Activated CD8-positive, alpha-beta T cell treated with anti-CD3 and anti-CD28 coated beads for 36 hours (primary cell): ENCODE data around the gene SLC25A14. TPM values are rescaled to one million over a fixed set of nuclear protein-coding genes. Genes with fewer than 3 reads are reported as not detected.

ENCODE experiments used
- ATAC-seq: fragments of 200-7000 bp; cut with Tn5 transposase; one replicate; pipeline ENCODE4 v1.10.0; 2021; ENCODE audit warnings: mild to moderate bottlenecking, moderate library complexity
- CTCF ChIA-PET: fragments of 350-600 bp; sonication (Branson Sonifier 250); formaldehyde crosslinking; loops from one replicate; lab custom pipeline; 2021; ENCODE audit warnings: antibody characterized with exemption; lab: Charles Lee
- POLR2A ChIA-PET: fragments of 350-600 bp; sonication (Branson Sonifier 250); formaldehyde crosslinking; loops from one replicate; lab custom pipeline; 2021; ENCODE audit warnings: antibody characterized with exemption; lab: Charles Lee
- DNase-seq: peaks from one replicate; pipeline ENCODE4 v3.0.0-alpha.2; 2020
- H3K27ac Mint-ChIP-seq: one replicate; pipeline ENCODE4 v1.8.0; 2021; ENCODE audit warnings: mild to moderate bottlenecking, mixed read lengths
- H3K27me3 Mint-ChIP-seq: one replicate; pipeline ENCODE4 v1.8.0; 2021; ENCODE audit warnings: mixed read lengths
- H3K36me3 Mint-ChIP-seq: one replicate; pipeline ENCODE4 v1.8.0; 2021; ENCODE audit warnings: low read depth, mixed read lengths
- H3K4me1 Mint-ChIP-seq: one replicate; pipeline ENCODE4 v1.8.0; 2021; ENCODE audit warnings: low read depth, mixed read lengths
- H3K4me3 Mint-ChIP-seq: one replicate; pipeline ENCODE4 v1.8.0; 2021; ENCODE audit warnings: mild to moderate bottlenecking, moderate library complexity, mixed read lengths
- H3K9me3 Mint-ChIP-seq: one replicate; pipeline ENCODE4 v1.8.0; 2021; ENCODE audit warnings: mixed read lengths
- intact Hi-C: fragments of 100-400 bp; cut with micrococcal nuclease; formaldehyde crosslinking; loops from one replicate; pipeline ENCODE4 v1.10.0; 2022
- total RNA-seq, 2 experiments: library from RNA; stranded (reverse); gene quantifications; one replicate each; pipeline ENCODE4 v1.2.3, GENCODE V29; 2021
- TF ChIP-seq, protein P1 (sequence below): fragments of 200-600 bp; IDR thresholded peaks from one replicate; pipeline ENCODE4 v1.8.0; 2022; ENCODE audit warnings: antibody characterized with exemption, mild to moderate bottlenecking

The SLC25A14 gene, protein sequence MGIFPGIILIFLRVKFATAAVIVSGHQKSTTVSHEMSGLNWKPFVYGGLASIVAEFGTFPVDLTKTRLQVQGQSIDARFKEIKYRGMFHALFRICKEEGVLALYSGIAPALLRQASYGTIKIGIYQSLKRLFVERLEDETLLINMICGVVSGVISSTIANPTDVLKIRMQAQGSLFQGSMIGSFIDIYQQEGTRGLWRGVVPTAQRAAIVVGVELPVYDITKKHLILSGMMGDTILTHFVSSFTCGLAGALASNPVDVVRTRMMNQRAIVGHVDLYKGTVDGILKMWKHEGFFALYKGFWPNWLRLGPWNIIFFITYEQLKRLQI
- total RNA-seq, result 1 to 10 TPM; 6.7 to 8.6 TPM

DNA sequence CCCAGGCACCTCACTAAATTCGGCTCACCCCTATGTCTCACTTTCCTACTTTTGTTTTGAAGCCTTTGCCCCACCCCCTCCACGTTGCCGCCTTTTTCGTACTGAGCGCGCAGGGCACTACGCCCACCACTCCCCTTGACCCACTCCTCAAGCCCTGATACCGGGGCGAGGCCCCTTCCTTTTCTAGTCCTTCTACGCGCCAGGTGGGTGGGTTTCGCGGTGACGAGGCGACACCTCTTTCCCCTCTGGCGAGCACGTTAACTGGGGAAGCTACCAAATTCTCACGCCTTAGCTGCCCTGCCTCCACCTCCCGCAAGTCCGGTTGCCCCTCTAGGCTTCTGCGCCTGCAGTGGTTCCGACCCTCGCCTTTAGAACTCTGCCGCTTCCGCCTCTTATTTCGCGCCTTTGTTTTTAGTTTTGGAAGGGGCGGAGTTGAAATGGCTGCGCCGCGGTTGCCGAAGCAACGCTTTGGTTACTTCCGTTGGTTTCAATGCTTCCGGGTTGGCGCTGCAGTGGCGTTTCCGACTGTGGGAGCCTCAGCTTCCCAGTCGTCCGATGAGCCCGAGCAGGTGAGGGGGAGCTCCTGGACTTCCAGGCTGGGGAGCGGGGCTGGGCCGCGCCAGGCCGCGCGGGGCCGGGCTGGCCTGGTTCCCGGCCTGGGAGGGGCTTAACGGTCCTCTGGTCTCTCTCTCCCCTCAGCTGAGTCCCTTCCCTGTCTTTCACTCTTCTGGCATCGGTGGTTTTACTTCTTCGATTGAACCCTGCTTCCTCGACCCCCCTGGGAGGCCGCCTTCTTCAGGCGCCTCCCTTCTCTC lies at the start of gene SLC25A14:
TSS of gene SLC25A14 (plus strand) at position 512 of the 815 bp plus-strand sequence. CDS start 360 bp downstream, outside the sequence.
- peak; percentile 91 for ATAC-seq
- Mint-ChIP-seq H3K4me1 (peaks cover 23% of the 10 kb centered on the region), H3K9me3 (no peaks in the 10 kb centered on the region), H3K27ac (peak within 1 kb of the TSS; percentile 88), H3K36me3 (no peaks in the 10 kb centered on the region), H3K4me3 (peak within 1 kb of the TSS; percentile 88), H3K27me3 (no peaks in the 10 kb centered on the region)
- intact Hi-C loops, result no loop called here
- TF ChIP-seq, protein P1, sequence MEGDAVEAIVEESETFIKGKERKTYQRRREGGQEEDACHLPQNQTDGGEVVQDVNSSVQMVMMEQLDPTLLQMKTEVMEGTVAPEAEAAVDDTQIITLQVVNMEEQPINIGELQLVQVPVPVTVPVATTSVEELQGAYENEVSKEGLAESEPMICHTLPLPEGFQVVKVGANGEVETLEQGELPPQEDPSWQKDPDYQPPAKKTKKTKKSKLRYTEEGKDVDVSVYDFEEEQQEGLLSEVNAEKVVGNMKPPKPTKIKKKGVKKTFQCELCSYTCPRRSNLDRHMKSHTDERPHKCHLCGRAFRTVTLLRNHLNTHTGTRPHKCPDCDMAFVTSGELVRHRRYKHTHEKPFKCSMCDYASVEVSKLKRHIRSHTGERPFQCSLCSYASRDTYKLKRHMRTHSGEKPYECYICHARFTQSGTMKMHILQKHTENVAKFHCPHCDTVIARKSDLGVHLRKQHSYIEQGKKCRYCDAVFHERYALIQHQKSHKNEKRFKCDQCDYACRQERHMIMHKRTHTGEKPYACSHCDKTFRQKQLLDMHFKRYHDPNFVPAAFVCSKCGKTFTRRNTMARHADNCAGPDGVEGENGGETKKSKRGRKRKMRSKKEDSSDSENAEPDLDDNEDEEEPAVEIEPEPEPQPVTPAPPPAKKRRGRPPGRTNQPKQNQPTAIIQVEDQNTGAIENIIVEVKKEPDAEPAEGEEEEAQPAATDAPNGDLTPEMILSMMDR, result no peak
- DNase-seq, result peak; percentile 83
- ChIA-PET CTCF (no interaction called here), POLR2A (interaction anchor here (0.6 to 1.4 kb wide), 5 partner anchors 9 to 241 kb away, joined by 3 to 6 read pairs (median 3); partner anchors contain the start of gene ZNF280C)

DNA sequence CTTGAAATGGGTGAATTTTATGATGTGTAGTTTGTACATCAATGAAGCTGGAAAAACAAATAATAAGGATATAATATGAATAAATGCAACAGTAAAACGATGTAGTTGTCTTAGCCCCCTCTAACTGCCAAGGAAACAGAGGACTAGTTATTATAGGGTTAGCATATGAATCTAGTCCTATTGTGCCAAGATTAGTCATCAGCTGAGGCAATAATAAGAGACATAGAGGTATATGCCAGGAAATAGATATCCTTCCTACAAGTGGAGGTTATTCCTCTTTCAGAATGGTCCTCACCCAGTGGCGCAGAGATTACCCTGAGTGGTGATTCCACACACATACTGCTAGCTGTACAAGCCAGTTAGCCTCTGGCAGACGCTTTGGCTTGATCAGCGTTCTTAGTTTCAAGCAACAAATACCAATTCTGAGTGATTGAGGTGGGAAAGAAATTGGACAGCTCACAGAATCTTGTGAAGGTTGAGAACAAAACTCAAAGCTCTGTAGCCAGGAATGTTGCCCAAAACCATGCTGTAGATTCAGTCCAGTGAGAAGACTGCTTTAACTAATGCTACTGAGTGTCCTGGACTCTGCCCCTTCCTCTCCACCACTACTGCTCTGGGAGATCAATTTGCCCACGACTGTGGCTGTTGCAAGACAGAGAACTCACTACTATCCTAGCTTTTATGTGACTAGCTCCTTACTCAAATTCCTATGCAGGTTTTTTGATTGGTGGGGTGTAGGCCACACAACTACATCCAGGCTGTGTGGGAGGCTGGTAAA lies 44.0 kb upstream of the SLC25A14 start:
- no peaks in the 10 kb centered on the region for H3K4me1 Mint-ChIP-seq
- intact Hi-C loops, result no loop called here
- H3K9me3 Mint-ChIP-seq, result no peaks in the 10 kb centered on the region
- DNase-seq, result no peak
- no peak for ATAC-seq
- TF ChIP-seq, protein P1, result no peak
- POLR2A ChIA-PET, result no interaction called here
- H3K27ac Mint-ChIP-seq, result no peak overlapping the region
- CTCF ChIA-PET, result interaction anchor here (0.7 kb wide), 1 partner anchor 500 kb away, joined by 3 read pairs; no protein-coding TSS in a partner anchor
- no peak overlapping the region for H3K4me3 Mint-ChIP-seq
- no peaks in the 10 kb centered on the region for H3K36me3 Mint-ChIP-seq
- no peaks in the 10 kb centered on the region for H3K27me3 Mint-ChIP-seq

DNA sequence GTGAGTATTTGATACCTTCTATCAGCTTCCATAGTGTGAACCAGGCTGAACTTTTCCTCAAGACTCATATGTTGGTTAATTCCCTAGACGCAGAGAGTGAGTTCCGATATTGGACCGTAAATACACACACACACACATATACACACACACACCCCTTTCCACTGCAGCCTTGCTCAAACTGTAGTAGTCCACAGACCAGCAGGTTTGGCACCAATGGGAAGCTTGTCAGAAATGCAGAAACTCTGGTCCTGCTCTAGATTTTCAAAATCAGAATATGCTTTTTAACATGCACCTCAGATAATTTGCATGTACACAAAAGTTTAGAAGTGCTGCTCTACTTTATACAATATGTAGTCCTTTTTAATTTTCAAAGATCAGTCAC lies 43.4 kb upstream of the SLC25A14 start:
- TF ChIP-seq, protein P1, result no peak
- Mint-ChIP-seq H3K4me3 (no peak overlapping the region), H3K27ac (no peak overlapping the region), H3K27me3 (no peaks in the 10 kb centered on the region), H3K36me3 (no peaks in the 10 kb centered on the region), H3K4me1 (no peaks in the 10 kb centered on the region), H3K9me3 (no peaks in the 10 kb centered on the region)
- ChIA-PET CTCF (no interaction called here), POLR2A (no interaction called here)
- ATAC-seq (no peak), DNase-seq (no peak)
- intact Hi-C loops, result no loop called here

DNA sequence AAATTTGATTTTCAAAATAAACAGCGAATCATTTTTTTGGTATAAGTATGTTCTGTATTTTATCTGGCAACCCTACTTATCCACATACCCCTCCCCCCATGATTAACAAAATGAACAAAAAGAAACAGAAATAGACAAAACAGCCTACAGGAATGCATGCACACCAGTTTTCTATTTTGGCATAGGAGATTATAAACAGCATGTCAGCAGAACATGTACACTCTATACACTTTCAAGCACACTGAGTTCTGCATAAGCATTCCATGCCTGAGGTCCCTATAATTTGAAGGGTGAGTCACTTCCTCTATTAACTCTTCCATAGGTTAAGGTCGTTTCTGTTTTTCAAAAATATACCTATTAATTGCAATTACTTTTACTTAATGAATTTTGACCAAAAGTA lies 43.0 kb upstream of the SLC25A14 start:
- intact Hi-C loops, result no loop called here
- no peak for DNase-seq
- Mint-ChIP-seq H3K4me1 (no peaks in the 10 kb centered on the region), H3K27me3 (no peaks in the 10 kb centered on the region), H3K4me3 (no peak overlapping the region), H3K9me3 (no peaks in the 10 kb centered on the region), H3K36me3 (no peaks in the 10 kb centered on the region), H3K27ac (no peak overlapping the region)
- TF ChIP-seq, protein P1, result no peak
- no peak for ATAC-seq
- CTCF ChIA-PET, result no interaction called here
- POLR2A ChIA-PET, result no interaction called here
